NCI-H524 treated with DMSO at 0.1 percent for 48 hours (cell line): ENCODE results near the gene METRNL.

ENCODE experiments used
- DNase-seq: peaks from one replicate; lab custom pipeline; 2025; lab: John Stamatoyannopoulos, UW

Gene METRNL

GRCh38 chr17:83067071-83067717 lies 12.2 kb upstream of the METRNL start:
- no peak for DNase-seq

GRCh38 chr17:83067718-83068261 lies 11.6 kb upstream of the METRNL start:
- no peak for DNase-seq

GRCh38 chr17:83068641-83069570 lies 10.5 kb upstream of the METRNL start:
- no peak for DNase-seq

GRCh38 chr17:83069571-83069906 lies 9.9 kb upstream of the METRNL start:
- DNase-seq: no peak

DNA sequence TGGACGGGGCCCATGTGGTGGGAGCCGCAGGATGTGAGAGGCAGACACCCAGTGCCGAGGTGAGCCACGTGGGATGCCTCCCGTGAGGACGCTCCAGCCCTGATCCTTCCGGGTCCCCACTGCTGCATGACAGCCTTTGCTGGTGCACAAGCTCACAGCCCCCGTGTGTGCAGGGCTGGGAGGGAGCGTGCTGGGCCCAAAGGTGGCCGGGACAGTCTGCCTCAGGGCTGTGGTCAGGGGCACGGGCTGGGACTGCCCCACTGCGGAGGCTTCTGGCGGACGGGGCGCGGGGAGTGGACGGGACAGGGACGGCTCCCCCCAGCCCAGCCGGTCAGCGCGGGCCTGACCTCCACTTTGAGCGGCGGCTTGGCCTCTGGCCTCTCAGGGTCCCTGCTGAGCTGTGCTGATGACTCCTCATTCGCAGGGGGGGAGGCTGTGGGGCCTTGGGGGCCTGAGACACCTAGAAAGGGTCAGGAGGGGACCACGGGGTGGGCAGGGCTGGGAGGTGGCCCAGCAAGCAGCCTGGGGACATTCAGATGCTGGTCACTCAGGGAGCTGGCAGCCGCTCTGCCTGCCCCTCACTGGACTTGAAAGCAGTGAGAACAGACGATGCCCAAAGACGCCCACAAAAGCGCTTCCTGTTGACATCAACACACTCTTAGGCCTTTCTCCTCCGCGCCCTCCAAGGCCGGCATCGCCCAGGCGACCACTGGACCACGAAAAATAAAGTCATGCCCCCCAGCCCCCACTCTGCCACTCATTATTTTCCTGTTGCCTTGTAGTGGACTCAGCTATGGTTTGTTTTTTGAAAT lies 9.3 kb upstream of the METRNL start:
- no peak for DNase-seq

DNA sequence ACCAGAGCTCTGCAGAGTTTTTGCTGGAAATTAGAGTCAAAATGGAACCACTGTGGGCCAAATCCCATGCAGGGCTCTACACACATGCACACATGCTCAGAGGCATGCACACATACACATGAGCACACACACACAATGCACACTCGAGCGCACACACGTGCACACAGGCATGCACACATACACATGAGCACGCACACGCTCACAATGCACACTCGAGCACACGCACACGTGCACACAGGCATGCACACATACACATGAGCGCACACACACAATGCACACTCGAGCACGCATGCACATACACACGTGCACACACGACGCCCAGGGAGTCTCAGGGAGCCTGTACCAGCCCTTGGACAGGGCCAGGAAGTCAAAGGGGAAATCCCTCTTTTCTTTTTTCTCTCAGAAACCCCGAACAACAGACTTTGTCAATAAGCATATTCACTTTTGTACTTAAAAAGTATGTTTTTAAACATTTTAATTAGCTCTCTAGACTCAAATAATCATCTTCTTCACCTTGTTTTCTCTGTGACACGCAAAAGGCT lies 8.5 kb upstream of the METRNL start:
- no peak for DNase-seq

DNA sequence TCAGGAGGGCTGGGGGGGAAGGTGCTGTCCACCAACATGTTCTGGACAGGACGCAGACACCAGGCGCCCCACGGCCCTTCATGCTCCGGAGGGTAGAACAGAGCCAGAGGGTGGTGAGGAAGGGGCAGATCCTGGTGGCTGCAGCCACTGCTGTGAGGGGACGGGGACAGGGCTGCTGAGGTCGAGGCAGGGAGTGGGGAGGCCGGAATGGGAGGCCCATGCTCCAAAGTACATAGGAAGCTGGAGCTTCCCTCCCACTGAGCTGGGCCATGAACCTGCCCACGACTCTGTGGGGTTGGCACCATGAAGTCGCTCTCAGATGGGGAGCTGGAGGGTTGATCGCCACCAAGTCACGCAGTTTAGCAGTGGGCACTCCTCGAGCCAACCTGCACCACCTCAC lies 8.0 kb upstream of the METRNL start:
- no peak for DNase-seq

GRCh38 chr17:83071966-83072562 lies 7.3 kb upstream of the METRNL start:
- no peak for DNase-seq

GRCh38 chr17:83072600-83073358 lies 6.6 kb upstream of the METRNL start:
- DNase-seq: no peak

DNA sequence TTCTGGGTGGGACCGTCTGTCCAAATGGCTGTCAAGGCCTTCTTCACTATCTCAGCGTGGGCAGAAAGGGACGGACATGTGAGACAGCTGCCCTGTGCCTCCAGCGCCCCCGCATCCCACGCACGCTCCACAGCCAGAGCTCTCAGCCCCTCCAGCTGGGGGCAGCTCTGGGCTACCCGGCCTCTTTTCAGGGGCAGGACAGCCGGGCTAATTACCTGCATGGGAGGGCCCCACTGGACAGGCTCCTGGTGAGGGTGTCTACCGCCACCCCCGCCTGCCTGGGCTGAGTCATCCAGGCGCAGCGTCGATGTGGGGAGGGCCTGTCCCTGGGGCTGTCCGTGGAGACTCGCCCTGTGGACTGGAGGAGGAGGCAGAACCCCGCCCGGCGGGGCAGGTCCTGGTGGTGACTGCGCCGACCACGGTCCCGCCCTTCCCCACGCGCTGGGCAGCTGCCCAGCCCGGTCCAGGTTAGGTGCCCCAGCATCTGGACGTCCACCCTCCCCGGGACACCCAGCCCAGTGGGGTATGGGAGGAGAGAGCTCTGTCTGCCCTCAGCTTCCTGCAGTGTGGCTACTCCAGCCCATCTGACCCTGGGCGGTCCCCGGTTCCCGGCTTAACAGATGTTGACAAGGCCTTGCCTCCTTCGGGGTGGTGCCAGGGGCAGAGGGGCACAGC lies 5.9 kb upstream of the METRNL start:
- DNase-seq: no peak

- DNase-seq: no peak
Observed at GRCh38 chr17:83074486-83075223, 4.8 kb upstream of the METRNL start.

GRCh38 chr17:83075270-83075880 lies 4.0 kb upstream of the METRNL start:
- DNase-seq: no peak

GRCh38 chr17:83076938-83077337 lies 2.5 kb upstream of the METRNL start:
- DNase-seq: no peak

- no peak for DNase-seq
Observed at GRCh38 chr17:83077411-83077810, 2.0 kb upstream of the METRNL start.

GRCh38 chr17:83077939-83078338 lies 1.5 kb upstream of the METRNL start:
- DNase-seq: no peak

- DNase-seq: no peak
Observed at GRCh38 chr17:83078378-83079351, 744 bp upstream of the METRNL start.

DNA sequence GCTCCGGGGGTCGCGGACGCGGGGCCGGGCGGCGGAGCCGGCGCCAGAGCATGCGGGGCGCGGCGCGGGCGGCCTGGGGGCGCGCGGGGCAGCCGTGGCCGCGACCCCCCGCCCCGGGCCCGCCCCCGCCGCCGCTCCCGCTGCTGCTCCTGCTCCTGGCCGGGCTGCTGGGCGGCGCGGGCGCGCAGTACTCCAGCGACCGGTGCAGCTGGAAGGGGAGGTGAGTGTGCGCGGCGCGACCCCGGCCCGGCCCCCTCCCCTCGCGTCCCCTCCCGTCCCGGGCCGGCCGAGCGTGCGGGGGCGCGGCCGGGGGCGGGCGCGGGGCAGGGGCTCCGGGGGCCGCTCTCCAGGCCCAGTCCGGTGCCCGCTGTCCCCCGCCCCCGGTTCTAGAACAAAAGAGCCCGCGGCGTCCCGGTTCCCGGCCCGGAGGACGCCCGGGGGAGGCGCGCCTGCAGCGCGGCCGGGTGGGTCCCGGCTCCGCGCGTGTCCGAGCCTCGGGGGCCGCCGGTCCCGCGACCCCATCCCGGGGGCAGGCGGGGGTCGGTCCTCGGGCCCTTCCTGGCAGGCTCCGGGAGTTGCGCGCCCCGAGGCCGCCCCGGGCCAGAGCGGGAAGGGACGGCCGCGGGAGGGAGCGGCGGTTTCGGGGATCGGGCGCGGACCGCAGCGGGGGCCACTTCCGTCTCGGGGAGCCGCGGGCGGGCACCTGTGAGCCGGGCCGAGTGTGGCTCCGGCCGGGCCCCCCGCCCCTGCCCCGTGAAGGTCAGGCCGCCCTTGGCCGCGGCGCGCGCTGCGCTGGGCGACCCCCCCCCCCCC lies 563 bp downstream of the METRNL start:
- no peak for DNase-seq
